Testis (tissue), 3 donors: ENCODE results near the gene JPH2. TPM values are rescaled to one million over a fixed set of nuclear protein-coding genes. Genes with fewer than 3 reads are reported as not detected.

Experiments used
- DNase-seq: peaks from one replicate; pipeline ENCODE4 v3.0.0-alpha.2; 2019
- H3K27ac ChIP-seq, 2 donors: fragments of 200-600 bp; sonication (generic); one replicate each; pipeline ENCODE4 v1.5.1; 2019
- H3K27me3 ChIP-seq: fragments of 200-600 bp; sonication (generic); one replicate; pipeline ENCODE4 v1.5.1; 2019
- H3K36me3 ChIP-seq: fragments of 200-600 bp; sonication (generic); one replicate; pipeline ENCODE4 v1.5.1; 2017; ENCODE audit warnings: low read depth; ENCODE audit errors: missing control alignments
- H3K4me1 ChIP-seq: fragments of 200-600 bp; sonication (generic); one replicate; pipeline ENCODE4 v1.5.1; 2019
- H3K4me3 ChIP-seq, 2 donors: fragments of 200-600 bp; sonication (generic); one replicate each; pipeline ENCODE4 v1.5.1; 2017 to 2019
- H3K9me3 ChIP-seq: fragments of 200-600 bp; sonication (generic); one replicate; pipeline ENCODE4 v1.5.1; 2017
- CTCF ChIP-seq, 3 experiments: fragments of 450-650 bp in 2 of 3; fragments of 200-600 bp in 1 of 3; sonication (generic) in 1 of 3; IDR thresholded peaks; one replicate each; pipeline ENCODE4 v1.5.1; 2016 to 2019; ENCODE audit warnings: antibody characterized with exemption in 3 of 3, mild to moderate bottlenecking in 2 of 3, moderate library complexity in 1 of 3
- POLR2A ChIP-seq: fragments of 450-650 bp; IDR thresholded peaks from one replicate; pipeline ENCODE4 v1.6.1; 2017; ENCODE audit warnings: antibody characterized with exemption, mild to moderate bottlenecking, moderate library complexity
- WGBS, 2 donors: methylation state at CpG; one replicate each; pipeline ENCODE4 v1.1.5; 2018; 5-methylcytosine and 5-hydroxymethylcytosine counted together
- intact Hi-C: fragments of 100-400 bp; cut with DNase I; formaldehyde crosslinking; loops from one replicate; pipeline ENCODE4 v1.15.1; 2023; ENCODE audit warnings: low total_unique reads
- polyA plus RNA-seq: library from polyadenylated mRNA; stranded (reverse); fragments of 350-450 nt; fragmentation: Illumina TruSeq; extraction: RNeasy Lipid Tissue Mini Kit (QIAGEN cat#74804); gene quantifications from one replicate; pipeline ENCODE4 v1.2.3, GENCODE V29; 2014; ENCODE audit warnings: low read depth, low replicate concordance; ENCODE audit not compliant: insufficient read depth
- total RNA-seq, 2 donors: library from RNA; depleted of rRNA; stranded (reverse); fragments of >200 nt; gene quantifications; one replicate each; pipeline ENCODE4 v1.2.3, GENCODE V29; 2016

The JPH2 gene
- total and polyA plus RNA-seq, 3 donors from 2014 or later: 1.9 to 3.7 (median 3.2) TPM

DNA sequence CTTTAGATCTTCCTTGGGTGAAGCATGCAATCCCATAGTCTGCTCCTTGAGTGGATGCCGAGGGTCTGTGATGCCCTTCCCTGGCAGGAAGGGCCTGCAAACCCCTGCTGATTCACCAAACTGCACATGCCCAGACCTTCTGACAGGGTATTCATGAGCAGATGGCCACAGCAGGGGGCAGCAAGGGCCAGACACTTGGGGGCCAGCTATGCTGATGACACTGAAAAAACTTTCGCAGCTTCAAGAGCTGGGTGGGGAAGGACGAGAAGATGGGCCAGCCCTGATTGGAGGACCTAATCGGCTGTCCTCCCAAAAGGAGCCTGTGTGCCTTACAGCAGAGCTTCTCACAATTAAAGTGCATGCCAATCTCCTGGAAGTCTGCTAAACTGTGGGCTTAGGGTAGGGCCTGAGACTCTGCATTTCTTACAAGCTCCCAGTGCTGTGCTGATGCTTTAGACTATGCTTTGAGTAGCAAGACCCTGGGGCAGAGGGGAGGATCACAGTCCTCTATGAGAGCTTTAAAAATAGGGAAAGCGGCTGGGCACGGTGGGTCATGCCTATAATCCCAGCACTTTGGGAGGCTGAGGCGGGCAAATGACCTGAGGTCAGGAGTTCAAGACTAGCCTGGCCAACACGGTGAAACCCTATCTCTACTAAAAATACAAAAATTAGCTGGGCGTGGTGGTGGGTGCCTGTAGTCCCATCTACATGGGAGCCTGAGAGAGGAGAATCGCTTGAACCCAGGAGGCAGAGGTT lies 44.9 kb upstream of the JPH2 start:
- 79 to 81% methylated on average over 9 to 10 of the region's 10 CpGs for WGBS, 2 donors
- H3K9me3 ChIP-seq: no peaks in the 10 kb centered on the region
- intact Hi-C loops: no loop called here
- H3K36me3 ChIP-seq: no peaks in the 10 kb centered on the region
- H3K27me3 ChIP-seq: no peaks in the 10 kb centered on the region
- H3K27ac ChIP-seq: no peak overlapping the region
- H3K4me1 ChIP-seq: no peaks in the 10 kb centered on the region
- no peak for DNase-seq
- no peak overlapping the region for H3K4me3 ChIP-seq
- TF ChIP-seq CTCF (IDR thresholded peaks at IDR 0.05) (no peak), POLR2A (no peak)

DNA sequence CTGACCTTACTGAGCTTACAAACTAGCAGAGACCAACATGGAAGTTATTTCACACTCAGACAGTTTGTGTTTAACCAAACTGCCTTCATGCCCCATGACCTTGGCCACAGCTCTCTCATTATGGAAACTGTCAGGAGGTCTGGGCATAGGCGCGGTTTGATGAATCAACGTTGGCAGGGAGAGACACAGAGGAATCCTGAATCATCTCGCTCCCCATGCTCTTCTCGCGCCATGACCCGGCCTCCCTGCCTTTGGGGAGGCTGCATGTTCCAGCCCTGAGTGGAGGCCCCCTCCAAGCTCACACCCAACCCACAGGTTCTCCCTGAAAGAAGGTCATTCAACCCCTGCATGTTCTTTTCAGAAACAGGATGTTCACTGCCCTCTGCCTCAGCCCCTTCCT lies 44.2 kb upstream of the JPH2 start:
- no peak for DNase-seq
- no peaks in the 10 kb centered on the region for H3K9me3 ChIP-seq
- no peaks in the 10 kb centered on the region for H3K4me1 ChIP-seq
- no peak for TF ChIP-seq POLR2A
- TF ChIP-seq CTCF (IDR thresholded peaks at IDR 0.05): no peak
- no peaks in the 10 kb centered on the region for H3K27me3 ChIP-seq
- H3K27ac ChIP-seq: no peak overlapping the region
- H3K4me3 ChIP-seq: no peak overlapping the region
- 89 to 90% methylated on average over 7 of the region's 7 CpGs for WGBS, 2 donors
- no peaks in the 10 kb centered on the region for H3K36me3 ChIP-seq
- intact Hi-C loops: no loop called here

DNA sequence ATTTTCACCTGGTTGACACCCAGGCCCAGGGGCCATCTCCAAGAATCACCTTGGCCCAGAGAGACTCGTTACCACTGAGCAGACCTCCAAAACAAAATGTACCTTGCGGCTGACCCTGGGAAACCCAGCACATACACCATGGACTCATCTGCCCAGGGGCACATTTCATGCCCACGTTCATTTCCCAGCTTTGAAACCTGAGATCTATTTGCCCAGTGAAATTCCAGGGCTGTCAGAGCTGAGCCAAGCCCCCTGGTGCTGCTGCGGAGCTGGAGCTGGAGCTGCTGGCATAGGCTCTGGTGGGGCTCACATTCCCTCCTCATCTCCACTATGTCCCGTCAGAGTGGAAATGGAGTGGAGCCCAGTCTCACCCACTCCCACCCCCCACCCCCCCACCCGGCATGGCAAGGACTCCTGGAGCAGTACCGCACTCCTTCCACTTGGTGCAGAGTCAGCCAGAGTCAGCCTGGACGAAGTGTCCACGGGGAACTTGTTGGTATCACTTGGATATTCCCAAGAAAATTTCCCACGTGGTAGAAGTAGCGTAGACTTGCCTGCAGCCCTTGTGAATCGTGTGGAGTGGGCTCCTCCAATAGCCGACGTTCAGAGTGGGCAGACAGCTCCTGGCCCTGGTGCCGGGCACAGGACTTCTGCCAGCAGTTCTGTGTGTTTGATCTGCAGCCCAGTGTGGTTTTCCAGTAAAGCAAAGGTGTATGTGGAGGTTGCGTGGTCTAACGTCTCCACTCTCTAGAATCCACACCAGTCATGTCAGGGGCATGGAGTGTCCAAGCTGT lies 41.7 kb upstream of the JPH2 start:
- TF ChIP-seq CTCF (IDR thresholded peaks at IDR 0.05) (no peak), POLR2A (no peak)
- 82 to 87% methylated on average over 17 of the region's 17 CpGs for WGBS, 2 donors
- H3K27me3 ChIP-seq: no peaks in the 10 kb centered on the region
- no peaks in the 10 kb centered on the region for H3K9me3 ChIP-seq
- H3K36me3 ChIP-seq: no peaks in the 10 kb centered on the region
- H3K27ac ChIP-seq: no peak overlapping the region
- no peak for DNase-seq
- H3K4me1 ChIP-seq: no peaks in the 10 kb centered on the region
- no peak overlapping the region for H3K4me3 ChIP-seq
- intact Hi-C loops: no loop called here

DNA sequence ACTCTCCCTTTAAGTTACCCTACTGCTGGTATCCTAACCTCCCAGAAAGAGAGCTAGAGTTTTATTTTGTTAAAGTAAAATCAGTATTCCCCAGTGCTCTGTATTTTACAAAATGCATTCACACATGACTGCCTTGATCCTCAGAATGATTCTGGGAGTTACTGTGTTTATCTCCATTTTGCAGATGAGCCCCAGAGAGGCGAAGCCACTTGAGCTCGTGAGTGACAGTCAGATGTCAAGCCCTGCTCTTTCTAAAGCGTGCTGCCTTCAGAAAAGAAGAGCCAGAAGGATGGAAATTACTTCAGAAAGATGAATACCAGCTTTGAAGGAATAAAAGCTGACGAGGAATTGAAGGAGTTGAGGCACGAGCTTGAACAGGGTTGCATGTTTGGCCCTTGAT lies 37.6 kb upstream of the JPH2 start:
- Histone ChIP-seq H3K4me1 (no peaks in the 10 kb centered on the region), H3K27me3 (no peaks in the 10 kb centered on the region), H3K4me3 (no peak overlapping the region), H3K36me3 (no peaks in the 10 kb centered on the region), H3K27ac (no peak overlapping the region), H3K9me3 (no peaks in the 10 kb centered on the region)
- no peak for TF ChIP-seq CTCF (IDR thresholded peaks at IDR 0.05)
- intact Hi-C loops: no loop called here
- WGBS, 2 donors: 89 to 91% methylated on average over 5 of the region's 5 CpGs
- no peak for DNase-seq
